IMR-90 (cell line): ENCODE results near the gene CLCN6. TPM values are rescaled to one million over a fixed set of nuclear protein-coding genes. Genes with fewer than 3 reads are reported as not detected.

Experiments used
- ATAC-seq: fragments of 200-7000 bp; cut with Tn5 transposase; 2 replicates; pipeline ENCODE4 v1.9.1; 2020; ENCODE audit warnings: low read depth, mild to moderate bottlenecking, moderate library complexity
- BruUV-seq: library from RNA; stranded (reverse); fragments of 400-500 nt; replicated peaks from 2 replicates; lab custom pipeline; 2021; lab: Mats Ljungman, UMichigan
- CTCF ChIA-PET: fragments of 300-600 bp; formaldehyde crosslinking; extraction: SDS; loops from one replicate; lab custom pipeline; 2021; ENCODE audit warnings: antibody characterized with exemption; lab: Yijun Ruan, JAX
- POLR2A ChIA-PET: fragments of 300-600 bp; sonication (Branson Sonifier 250); formaldehyde crosslinking; loops from one replicate; lab custom pipeline; 2022; ENCODE audit warnings: antibody characterized with exemption; ENCODE audit not compliant: unreplicated experiment; lab: Charles Lee
- DNase-seq: peaks from one replicate; pipeline ENCODE4 v3.0.0; 2013
- H2AFZ ChIP-seq: replicated peaks from 2 replicates; pipeline ENCODE3; 2013; ENCODE audit warnings: low read length, mild to moderate bottlenecking; ENCODE audit not compliant: poor library complexity
- H2AK5ac ChIP-seq: 2 replicates; pipeline ENCODE4 v1.6.1; 2013; ENCODE audit warnings: low read depth, low read length, inconsistent platforms
- H2AK9ac ChIP-seq: replicated peaks from 2 replicates; pipeline ENCODE3; 2013; ENCODE audit warnings: mild to moderate bottlenecking, low read depth, low read length, moderate library complexity; ENCODE audit not compliant: poor library complexity
- H2BK120ac ChIP-seq: 2 replicates; pipeline ENCODE4 v1.6.1; 2013; ENCODE audit warnings: low read depth, low read length, inconsistent platforms
- H2BK15ac ChIP-seq: 3 replicates; pipeline ENCODE4 v1.6.1; 2013; ENCODE audit warnings: low read depth, low read length, inconsistent platforms
- H2BK20ac ChIP-seq: 2 replicates; pipeline ENCODE4 v1.6.1; 2013; ENCODE audit warnings: low read depth, mild to moderate bottlenecking, inconsistent platforms, low read length, moderate library complexity
- H2BK5ac ChIP-seq: 2 replicates; pipeline ENCODE4 v1.6.1; 2013; ENCODE audit warnings: mild to moderate bottlenecking, low read depth, low read length, inconsistent platforms; ENCODE audit not compliant: poor library complexity, severe bottlenecking
- H3K14ac ChIP-seq: replicated peaks from 2 replicates; pipeline ENCODE4 v1.6.1; 2013; ENCODE audit warnings: low read depth, low read length, inconsistent platforms
- H3K18ac ChIP-seq: 2 replicates; pipeline ENCODE4 v1.6.1; 2013; ENCODE audit warnings: low read depth, low read length, control low read depth
- H3K23ac ChIP-seq: 2 replicates; pipeline ENCODE4 v1.6.1; 2013; ENCODE audit warnings: low read depth, low read length, inconsistent platforms
- H3K27ac ChIP-seq: 2 replicates; pipeline ENCODE4 v1.5.1; 2013; ENCODE audit warnings: mild to moderate bottlenecking, control low read depth, low read length; ENCODE audit not compliant: insufficient read depth
- H3K27me3 ChIP-seq: 2 replicates; pipeline ENCODE4 v1.6.1; 2013; ENCODE audit warnings: low read length; ENCODE audit not compliant: control insufficient read depth, insufficient read depth
- H3K36me3 ChIP-seq: 2 replicates; pipeline ENCODE4 v1.6.1; 2013; ENCODE audit warnings: low read length, mixed read lengths; ENCODE audit not compliant: control insufficient read depth, insufficient read depth
- H3K4ac ChIP-seq: 2 replicates; pipeline ENCODE4 v1.6.1; 2013; ENCODE audit warnings: low read depth, low read length, inconsistent platforms
- H3K4me1 ChIP-seq: 2 replicates; pipeline ENCODE4 v1.6.1; 2013; ENCODE audit warnings: low read length, mixed read lengths; ENCODE audit not compliant: control insufficient read depth, insufficient read depth
- H3K4me2 ChIP-seq: 2 replicates; pipeline ENCODE4 v1.6.1; 2013; ENCODE audit warnings: low read depth, mild to moderate bottlenecking, control low read depth, low read length, moderate library complexity
- H3K4me3 ChIP-seq: 2 replicates; pipeline ENCODE4 v1.5.1; 2013; ENCODE audit warnings: low read depth, mild to moderate bottlenecking, control low read depth, low read length, moderate library complexity; ENCODE audit not compliant: insufficient read depth
- H3K56ac ChIP-seq: 2 replicates; pipeline ENCODE4 v1.6.1; 2013; ENCODE audit warnings: low read length, inconsistent platforms; ENCODE audit not compliant: insufficient read depth; ENCODE audit errors: extremely low read depth
- H3K79me1 ChIP-seq, 2 experiments: 2 replicates each; pipeline ENCODE4 v1.6.1; 2013; ENCODE audit warnings: low read length in 2 of 2, inconsistent platforms in 1 of 2, low read depth in 1 of 2
- H3K9ac ChIP-seq: 2 replicates; pipeline ENCODE4 v1.6.1; 2013; ENCODE audit warnings: low read depth, low read length, control low read depth
- H3K9me1 ChIP-seq: 2 replicates; pipeline ENCODE4 v1.6.1; 2013; ENCODE audit warnings: low read length, inconsistent platforms; ENCODE audit not compliant: insufficient read depth
- H3K9me3 ChIP-seq: 2 replicates; pipeline ENCODE4 v1.6.1; 2013; ENCODE audit warnings: low read length; ENCODE audit not compliant: control insufficient read depth, insufficient read depth
- H4K20me1 ChIP-seq: 2 replicates; pipeline ENCODE4 v1.6.1; 2013; ENCODE audit warnings: low read length, inconsistent platforms; ENCODE audit not compliant: insufficient read depth
- H4K5ac ChIP-seq: 2 replicates; pipeline ENCODE4 v1.6.1; 2013; ENCODE audit warnings: mild to moderate bottlenecking, low read depth, low read length, control low read depth
- H4K8ac ChIP-seq, 2 experiments: 2 replicates each; pipeline ENCODE4 v1.6.1; 2013; ENCODE audit warnings: low read depth in 2 of 2, low read length in 2 of 2, control low read depth in 1 of 2, inconsistent platforms in 1 of 2
- H4K91ac ChIP-seq: 2 replicates; pipeline ENCODE4 v1.6.1; 2013; ENCODE audit warnings: low read depth, low read length, inconsistent platforms; ENCODE audit not compliant: insufficient read depth
- CEBPB ChIP-seq: IDR thresholded peaks from 2 replicates; pipeline ENCODE4 v1.6.1; 2012; ENCODE audit warnings: low read depth, low read length, improper control_type of control experiment
- CHD1 ChIP-seq: IDR thresholded peaks from 2 replicates; pipeline ENCODE4 v1.6.1; 2012; ENCODE audit warnings: low read depth, low read length, improper control_type of control experiment
- ELK1 ChIP-seq: fragments of 150-350 bp; IDR thresholded peaks from 2 replicates; pipeline ENCODE4 v1.6.1; 2016; ENCODE audit warnings: low read depth, mild to moderate bottlenecking, low read length, moderate library complexity, borderline replicate concordance
- FOS ChIP-seq: fragments of 150-350 bp; IDR thresholded peaks from 2 replicates; pipeline ENCODE4 v1.6.1; 2016; ENCODE audit warnings: low read depth, low read length
- MAFK ChIP-seq: IDR thresholded peaks from 2 replicates; pipeline ENCODE4 v1.6.1; 2012; ENCODE audit warnings: low read depth, low read length, improper control_type of control experiment
- MAZ ChIP-seq: IDR thresholded peaks from 2 replicates; pipeline ENCODE4 v1.6.1; 2012; ENCODE audit warnings: low read depth, mild to moderate bottlenecking, low read length, improper control_type of control experiment, moderate library complexity, borderline replicate concordance
- MXI1 ChIP-seq: IDR thresholded peaks from 2 replicates; pipeline ENCODE4 v1.6.1; 2012; ENCODE audit warnings: low read depth, mild to moderate bottlenecking, low read length, moderate library complexity, borderline replicate concordance
- NFE2L2 ChIP-seq: fragments of 150-350 bp; IDR thresholded peaks from 2 replicates; pipeline ENCODE4 v1.6.1; 2016; ENCODE audit warnings: low read depth, mild to moderate bottlenecking, low read length
- POLR2A ChIP-seq: IDR thresholded peaks from 2 replicates; pipeline ENCODE4 v1.6.1; 2012; ENCODE audit warnings: mild to moderate bottlenecking, low read depth, low read length
- RAD21 ChIP-seq: IDR thresholded peaks from 2 replicates; pipeline ENCODE4 v1.6.1; 2012; ENCODE audit warnings: low read length, improper control_type of control experiment
- RCOR1 ChIP-seq: IDR thresholded peaks from 2 replicates; pipeline ENCODE4 v1.6.1; 2012; ENCODE audit warnings: mild to moderate bottlenecking, low read length, improper control_type of control experiment; ENCODE audit not compliant: insufficient replicate concordance
- SMC3 ChIP-seq: fragments of 150-350 bp; IDR thresholded peaks from 2 replicates; pipeline ENCODE4 v1.6.1; 2016; ENCODE audit warnings: low read depth, mild to moderate bottlenecking, antibody characterized with exemption, low read length, moderate library complexity
- USF2 ChIP-seq: fragments of 150-350 bp; IDR thresholded peaks from 2 replicates; pipeline ENCODE4 v1.6.1; 2017; ENCODE audit warnings: mild to moderate bottlenecking, antibody characterized with exemption, low read length, low read depth
- WGBS, 2 experiments: methylation state at CpG; one replicate each; pipeline versions ENCODE4 v1.1.5 to v1.1.7; 2013; ENCODE audit warnings: missing lambda C conversion rate in 2 of 2; ENCODE audit not compliant: insufficient read length in 1 of 2; ENCODE audit errors: extremely low coverage in 2 of 2; 5-methylcytosine and 5-hydroxymethylcytosine counted together
- dilution Hi-C: fragments of 300-500 bp; cut with HindIII; formaldehyde crosslinking; loops from one replicate; pipeline ENCODE4 v1.14.3; 2018; ENCODE audit warnings: low sequenced_read_pairs; ENCODE audit not compliant: unreplicated experiment
- in situ Hi-C: fragments of 300-500 bp; cut with MboI; formaldehyde crosslinking; loops from 3 replicates; pipeline ENCODE4 v1.14.3; 2019; ENCODE audit warnings: low sequenced_read_pairs, inconsistent platforms, mixed read lengths
- intact Hi-C: fragments of 100-400 bp; cut with micrococcal nuclease; formaldehyde crosslinking; loops from 2 replicates; pipeline ENCODE4 v1.10.0; 2022
- polyA plus RNA-seq, 3 experiments: library from polyadenylated mRNA; depleted of rRNA; stranded (reverse); fragments of >200 nt; gene quantifications; 2 replicates each; pipeline ENCODE4 v1.2.3, GENCODE V29; 2012; ENCODE audit warnings: low replicate concordance in 1 of 3
- total RNA-seq: library from RNA; depleted of rRNA; stranded (reverse); fragments of >200 nt; gene quantifications from 2 replicates; pipeline ENCODE4 v1.2.3, GENCODE V29; 2012

Gene CLCN6
- total and polyA plus RNA-seq, 2 of the 4 experiments (the other 2 are of a cell fraction): 4.1 to 10.6 TPM

- TF ChIP-seq MAZ (no peak), NFE2L2 (no peak)
These were observed 431 bp downstream of the CLCN6 start (continued) for GRCh38 chr1:11806307-11806936.

GRCh38 chr1:11807133-11807532, 1.1 kb downstream of the CLCN6 start:
- Histone ChIP-seq H3K9me3 (no peaks in the 10 kb centered on the region), H2AFZ (no peak overlapping the region), H3K27me3 (no peaks in the 10 kb centered on the region), H2BK5ac (no peak overlapping the region), H4K8ac (no peak overlapping the region), H4K5ac (no peak overlapping the region), H3K79me1 (peaks cover 12 to 63% of the 10 kb centered on the region in 2 experiments; a peak in 3 of 4 replicates), H3K4ac (no peak overlapping the region), H4K91ac (no peak overlapping the region), H3K56ac (no peak overlapping the region), H3K4me1 (peaks cover 12% of the 10 kb centered on the region), H2BK15ac (no peak overlapping the region), H2AK9ac (peak overlapping the region; percentile 76), H2BK120ac (no peak overlapping the region), H3K23ac (no peak overlapping the region), H3K4me2 (peak overlapping the region; percentile 94), H4K20me1 (peaks cover 3% of the 10 kb centered on the region; the same call in 1 of the 2 replicates), H3K18ac (no peak overlapping the region), H2AK5ac (peak overlapping the region; percentile 49), H3K4me3 (no peak overlapping the region), H3K9me1 (no peaks in the 10 kb centered on the region; the same call in 1 of the 2 replicates), H2BK20ac (no peak overlapping the region), H3K14ac (no peak overlapping the region), H3K27ac (no peak overlapping the region), H3K9ac (no peak overlapping the region), H3K36me3 (peaks cover 15% of the 10 kb centered on the region)
- ATAC-seq (no peak), DNase-seq (no peak)
- WGBS, 2 experiments: no CpG with 5 or more reads among the region's 2 CpGs
- no TSS peak for BruUV-seq
- dilution Hi-C loops: no loop called here
- in situ Hi-C loops: no loop called here
- ChIA-PET POLR2A (no interaction called here), CTCF (interaction anchor here (1.2 kb wide), 1 partner anchor 22 kb away, joined by 3 read pairs; no protein-coding TSS in a partner anchor)
- intact Hi-C loops: no loop called here
- no peak for TF ChIP-seq CEBPB
- no peak for TF ChIP-seq RCOR1
- TF ChIP-seq USF2: no peak
- TF ChIP-seq MAFK: no peak
- no peak for TF ChIP-seq POLR2A
- no peak for TF ChIP-seq ELK1
- TF ChIP-seq MAZ: no peak
- TF ChIP-seq RAD21: no peak
- no peak for TF ChIP-seq FOS
- no peak for TF ChIP-seq MXI1
- TF ChIP-seq NFE2L2: no peak
- no peak for TF ChIP-seq SMC3
- no peak for TF ChIP-seq CHD1
